Stomach (tissue), 9 donors: ENCODE results near the gene TMEM88. TPM values are rescaled to one million over a fixed set of nuclear protein-coding genes. Genes with fewer than 3 reads are reported as not detected.
A peak's percentile ranks its signal among the peaks of the same experiment; 100 is the strongest.

Source experiments
- DNase-seq, 2 donors: peaks; one replicate each; pipeline versions ENCODE4 v3.0.0 to v3.0.0-alpha.2; 2013 to 2019
- H3K27ac ChIP-seq, 5 donors: fragments of 200-600 bp in 4 of 5; sonication (generic) in 4 of 5; one replicate each; pipeline ENCODE4 v1.5.1; 2013 to 2019; ENCODE audit warnings: mild to moderate bottlenecking in 1 of 5, moderate library complexity in 1 of 5
- H3K27me3 ChIP-seq, 3 donors: fragments of 200-600 bp; sonication (generic); one replicate each; pipeline ENCODE4 v1.5.1; 2017 to 2019; ENCODE audit warnings: mixed run types in 1 of 3
- H3K36me3 ChIP-seq, 4 donors: fragments of 200-600 bp; sonication (generic); 1 replicate in 3 of 4; 2 replicates in 1 of 4; pipeline ENCODE4 v1.5.1; 2016 to 2019
- H3K4me1 ChIP-seq, 4 donors: fragments of 200-600 bp; sonication (generic); one replicate each; pipeline ENCODE4 v1.5.1; 2016 to 2019
- H3K4me3 ChIP-seq, 4 donors: fragments of 200-600 bp; sonication (generic) in 3 of 4; one replicate each; pipeline ENCODE4 v1.5.1; 2016 to 2019; ENCODE audit warnings: mild to moderate bottlenecking in 1 of 4
- H3K9me3 ChIP-seq, 4 donors: fragments of 200-600 bp; sonication (generic); one replicate each; pipeline ENCODE4 v1.5.1; 2016 to 2019
- EP300 ChIP-seq: sonication (generic); formaldehyde crosslinking; IDR thresholded peaks from one replicate; pipeline ENCODE4 v1.6.1; 2017; ENCODE audit warnings: antibody characterized with exemption
- POLR2A ChIP-seq, 4 donors: fragments of 450-650 bp; IDR thresholded peaks; one replicate each; pipeline ENCODE4 v1.6.1; 2016; ENCODE audit warnings: antibody characterized with exemption in 4 of 4, control low read depth in 2 of 4, mild to moderate bottlenecking in 1 of 4, moderate library complexity in 1 of 4
- POLR2AphosphoS5 ChIP-seq, 3 donors: sonication (generic); formaldehyde crosslinking; IDR thresholded peaks; one replicate each; pipeline ENCODE4 v1.6.1; 2016; ENCODE audit warnings: antibody characterized with exemption in 3 of 3
- WGBS, 5 donors: extraction: QIAGEN DNeasy Blood & Tissue Kit in 3 of 5; methylation state at CpG; one replicate each; pipeline versions ENCODE4 v1.1.5 to v1.1.7; 2013 to 2018; 5-methylcytosine and 5-hydroxymethylcytosine counted together
- intact Hi-C: fragments of 100-400 bp; cut with DNase I; formaldehyde crosslinking; loops from one replicate; pipeline ENCODE4 v1.15.1; 2023; ENCODE audit warnings: low total_unique reads
- polyA plus RNA-seq, 3 donors: library from polyadenylated mRNA; stranded (reverse); fragments of 200-250 nt; gene quantifications; one replicate each; pipeline ENCODE4 v1.2.3, GENCODE V29; 2013
- total RNA-seq, 5 donors: library from RNA; depleted of rRNA; stranded (reverse); fragments of >200 nt; gene quantifications; one replicate each; pipeline versions ENCODE4 v1.1.0 to v1.2.3, GENCODE V29; 2014 to 2016
- TF ChIP-seq, protein P1 (sequence below), 7 experiments: fragments of 450-650 bp in 4 of 7; fragments of 200-600 bp in 3 of 7; sonication (generic) in 3 of 7; IDR thresholded peaks; one replicate each; pipeline ENCODE4 v1.5.1; 2016 to 2019; ENCODE audit warnings: antibody characterized with exemption in 7 of 7, control low read depth in 2 of 7, mild to moderate bottlenecking in 1 of 7
- donor health status: healthy with polysubstance abuse.
- donor health status: Bipolar disorder and iron deficiency.
- donor health status: healthy.

The TMEM88 gene
- total and polyA plus RNA-seq, 8 donors, result 1.8 to 36.0 (median 10.4) TPM; not detected in 2

DNA sequence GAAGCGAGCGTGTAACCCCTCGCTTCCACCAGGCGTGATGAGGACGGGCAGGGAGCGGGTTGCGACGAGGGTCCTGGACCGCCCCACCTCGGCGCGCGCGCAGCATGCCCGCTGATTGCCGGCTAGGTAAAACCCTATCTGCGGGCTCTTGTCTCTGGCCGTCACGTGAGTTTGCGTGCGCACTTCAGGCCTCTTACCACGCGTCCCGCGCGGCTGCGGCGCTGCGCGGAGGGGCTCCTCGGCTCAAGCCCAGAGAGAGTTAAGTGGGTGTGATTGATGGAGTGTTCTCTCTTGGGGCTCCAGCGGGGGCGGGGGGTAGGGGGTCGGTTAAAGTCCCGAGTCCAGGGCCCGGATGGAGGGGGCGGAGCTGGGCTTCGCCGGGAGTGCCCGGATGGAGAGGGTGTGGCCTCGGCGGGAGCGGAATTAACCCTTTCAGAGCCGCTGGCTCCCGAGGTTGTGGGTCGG is 12.9 kb upstream of the TMEM88 start:
- peaks cover 47 to 76% (median 72%) of the 10 kb centered on the region in 4 donors for H3K4me1 ChIP-seq
- H3K27me3 ChIP-seq, result no peaks in the 10 kb centered on the region
- no peak for TF ChIP-seq POLR2A (IDR thresholded peaks at IDR 0.05)
- TF ChIP-seq POLR2AphosphoS5 (IDR thresholded peaks at IDR 0.05), result peak in 1 of 3 donors; percentile 45
- H3K4me3 ChIP-seq, result peak overlapping the region; percentile 66 to 78 (median 72)
- WGBS, 5 donors, result 0% methylated on average over 10 to 46 of the region's 46 CpGs
- DNase-seq, result peak; percentile 91 to 97
- H3K9me3 ChIP-seq, result no peaks in the 10 kb centered on the region
- intact Hi-C loops, result no loop called here
- H3K27ac ChIP-seq, result peak overlapping the region; percentile 96 to 100 (median 99)
- H3K36me3 ChIP-seq, result peaks cover 14 to 30% (median 28%) of the 10 kb centered on the region in 4 donors

DNA sequence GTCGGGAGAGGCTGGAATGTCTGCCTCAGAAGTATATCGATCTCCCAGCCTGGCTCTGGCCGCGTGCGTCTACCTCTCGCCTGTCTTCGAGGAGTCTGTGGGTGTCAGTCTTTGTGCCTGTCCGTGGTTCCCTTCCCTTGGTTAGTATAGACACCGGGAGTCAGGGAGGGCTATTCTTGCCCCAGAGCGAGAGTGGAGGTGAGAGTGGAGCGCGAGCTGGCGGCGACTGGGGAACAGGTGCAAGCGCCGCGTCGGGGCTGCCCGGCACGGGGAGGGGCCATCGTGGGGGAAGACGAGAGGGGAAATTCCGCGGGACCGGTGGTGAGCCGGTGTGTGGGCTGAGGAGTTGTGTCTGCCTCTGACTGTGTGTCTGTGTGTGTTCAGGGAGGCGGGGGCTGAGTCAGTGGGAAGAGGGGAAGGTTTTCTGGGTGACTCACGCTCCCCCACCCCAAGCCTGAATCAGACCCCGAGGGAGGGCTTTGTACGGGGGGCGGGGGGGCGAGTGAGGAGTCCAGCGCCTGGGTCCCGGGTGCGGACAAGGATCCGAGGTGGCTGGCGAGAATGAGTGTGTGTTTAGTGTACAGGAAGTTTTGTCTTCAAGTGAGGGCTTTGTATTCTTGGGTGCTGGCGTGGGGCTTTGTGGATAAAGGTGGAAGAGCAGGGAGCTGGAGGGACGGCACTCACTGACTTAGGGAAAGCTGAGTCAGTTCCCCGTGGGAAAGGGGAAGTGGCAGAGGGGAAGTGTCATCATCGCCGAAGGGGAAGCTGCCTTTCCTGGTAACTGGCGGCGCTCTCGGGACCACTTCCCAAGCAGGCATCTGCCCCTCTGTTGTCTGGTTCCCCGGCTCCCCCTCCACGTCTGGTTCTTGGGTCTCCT is 12.2 kb upstream of the TMEM88 start:
- Histone ChIP-seq H3K27ac (peak overlapping the region; percentile 96 to 100 (median 99)), H3K27me3 (no peaks in the 10 kb centered on the region), H3K36me3 (peaks cover 20 to 37% (median 34%) of the 10 kb centered on the region in 4 donors), H3K4me3 (peak overlapping the region; percentile 66 to 78 (median 72)), H3K4me1 (peaks cover 41 to 69% (median 68%) of the 10 kb centered on the region in 4 donors), H3K9me3 (no peaks in the 10 kb centered on the region)
- intact Hi-C loops, result no loop called here
- WGBS, 5 donors, result 0 to 1% (median 0%) methylated on average over 38 to 47 of the region's 47 CpGs
- peak; percentile 77 to 91 for DNase-seq
- TF ChIP-seq POLR2AphosphoS5 (IDR thresholded peaks at IDR 0.05), result peak; percentile 43 to 86 (median 81)
- no peak for TF ChIP-seq EP300
- peak in 1 of 4 donors; percentile 55 for TF ChIP-seq POLR2A (IDR thresholded peaks at IDR 0.05)

DNA sequence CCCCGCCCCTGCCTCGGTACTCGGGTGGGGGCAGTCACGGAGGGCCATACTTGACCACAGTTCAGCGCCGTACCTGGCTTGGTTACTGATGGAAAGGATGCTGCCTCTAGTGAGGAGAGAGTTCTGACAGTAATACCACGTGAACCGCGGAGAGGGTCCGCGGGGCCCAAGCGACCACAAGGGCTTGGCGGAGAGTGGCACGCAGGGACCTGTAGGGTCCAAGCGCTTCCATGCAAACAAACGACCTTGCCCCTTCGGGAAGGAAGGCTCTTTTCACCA is 11.7 kb upstream of the TMEM88 start:
- Histone ChIP-seq H3K4me1 (peaks cover 37 to 64% (median 63%) of the 10 kb centered on the region in 4 donors), H3K9me3 (no peaks in the 10 kb centered on the region), H3K4me3 (peak overlapping the region; percentile 66 to 78 (median 72)), H3K36me3 (peaks cover 26 to 43% (median 40%) of the 10 kb centered on the region in 4 donors), H3K27ac (peak overlapping the region; percentile 96 to 100 (median 99)), H3K27me3 (no peaks in the 10 kb centered on the region)
- no peak for TF ChIP-seq POLR2A (IDR thresholded peaks at IDR 0.05)
- no peak for TF ChIP-seq POLR2AphosphoS5 (IDR thresholded peaks at IDR 0.05)
- TF ChIP-seq, protein P1, sequence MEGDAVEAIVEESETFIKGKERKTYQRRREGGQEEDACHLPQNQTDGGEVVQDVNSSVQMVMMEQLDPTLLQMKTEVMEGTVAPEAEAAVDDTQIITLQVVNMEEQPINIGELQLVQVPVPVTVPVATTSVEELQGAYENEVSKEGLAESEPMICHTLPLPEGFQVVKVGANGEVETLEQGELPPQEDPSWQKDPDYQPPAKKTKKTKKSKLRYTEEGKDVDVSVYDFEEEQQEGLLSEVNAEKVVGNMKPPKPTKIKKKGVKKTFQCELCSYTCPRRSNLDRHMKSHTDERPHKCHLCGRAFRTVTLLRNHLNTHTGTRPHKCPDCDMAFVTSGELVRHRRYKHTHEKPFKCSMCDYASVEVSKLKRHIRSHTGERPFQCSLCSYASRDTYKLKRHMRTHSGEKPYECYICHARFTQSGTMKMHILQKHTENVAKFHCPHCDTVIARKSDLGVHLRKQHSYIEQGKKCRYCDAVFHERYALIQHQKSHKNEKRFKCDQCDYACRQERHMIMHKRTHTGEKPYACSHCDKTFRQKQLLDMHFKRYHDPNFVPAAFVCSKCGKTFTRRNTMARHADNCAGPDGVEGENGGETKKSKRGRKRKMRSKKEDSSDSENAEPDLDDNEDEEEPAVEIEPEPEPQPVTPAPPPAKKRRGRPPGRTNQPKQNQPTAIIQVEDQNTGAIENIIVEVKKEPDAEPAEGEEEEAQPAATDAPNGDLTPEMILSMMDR (IDR thresholded peaks at IDR 0.05), result no peak
- no peak for TF ChIP-seq EP300
- intact Hi-C loops, result no loop called here
- no peak for DNase-seq
- 0 to 1% (median 0%) methylated on average over 9 to 17 of the region's 17 CpGs for WGBS, 5 donors

DNA sequence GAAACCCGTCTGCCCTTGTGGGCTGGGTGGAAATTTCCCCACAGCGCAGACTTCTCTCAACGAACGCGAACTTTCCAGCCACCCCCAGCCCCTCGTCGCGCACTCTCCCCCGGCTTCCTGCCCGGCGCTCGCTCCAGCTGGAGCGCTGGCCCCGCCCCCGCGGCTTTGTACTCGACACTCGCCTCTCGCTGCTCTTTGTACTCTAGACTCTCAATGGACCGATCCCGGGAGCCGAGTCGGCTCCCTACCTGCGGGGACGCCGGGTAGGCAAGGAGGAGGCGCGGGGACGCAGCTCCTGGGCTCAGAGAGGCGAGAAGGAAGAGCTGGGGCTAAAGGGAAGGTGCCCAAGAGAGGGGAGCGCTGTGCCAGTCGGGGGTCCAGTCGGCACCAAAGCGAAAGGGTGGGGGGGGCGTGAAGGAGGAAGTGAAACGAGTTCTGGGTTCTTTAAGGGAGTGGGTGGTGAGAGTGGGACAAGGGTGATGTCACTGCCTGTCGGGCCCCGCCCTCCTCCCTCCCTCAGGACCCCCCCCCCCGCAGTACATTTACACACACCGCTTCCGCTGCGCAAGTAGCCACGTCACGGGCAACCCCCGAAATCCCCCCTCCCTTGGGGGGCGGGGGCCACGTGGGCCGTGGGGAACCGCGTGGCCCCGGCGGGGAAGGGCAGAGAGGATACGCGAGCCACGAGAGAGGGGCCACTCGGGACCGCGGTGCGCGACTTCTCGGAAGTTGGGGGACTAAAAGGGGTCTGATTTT is 11.2 kb upstream of the TMEM88 start:
- TF ChIP-seq POLR2AphosphoS5 (IDR thresholded peaks at IDR 0.05) (peak in 2 of 3 donors; percentile 73 to 77), EP300 (no peak), POLR2A (IDR thresholded peaks at IDR 0.05) (peak in 1 of 4 donors; percentile 66)
- TF ChIP-seq, protein P1 (IDR thresholded peaks at IDR 0.05), result no peak
- Histone ChIP-seq H3K9me3 (no peaks in the 10 kb centered on the region), H3K4me1 (peaks cover 32 to 58% (median 58%) of the 10 kb centered on the region in 4 donors), H3K27ac (peak overlapping the region; percentile 96 to 100 (median 99)), H3K4me3 (peak overlapping the region; percentile 66 to 78 (median 72)), H3K27me3 (no peaks in the 10 kb centered on the region), H3K36me3 (peaks cover 31 to 48% (median 45%) of the 10 kb centered on the region in 4 donors)
- peak; percentile 92 to 95 for DNase-seq
- intact Hi-C loops, result no loop called here
- WGBS, 5 donors, result 0 to 1% (median 0%) methylated on average over 53 to 61 of the region's 61 CpGs
